HG02840 (cell line): ENCODE results near the gene EXD3.
A peak's percentile ranks its signal among the peaks of the same experiment; 100 is the strongest.
"Not testable (repeated sequence)": the region's sequence is repeated elsewhere in the genome, so short reads cannot be mapped to it uniquely, and the experiment has no call there.

Experiments used
- ATAC-seq: cut with Tn5 transposase; IDR thresholded peaks from one replicate; pipeline ENCODE4 v1.9.1; 2021; ENCODE audit warnings: mild to moderate bottlenecking, moderate library complexity, moderate number of reproducible peaks; ENCODE audit not compliant: unreplicated experiment, low FRiP score

The EXD3 gene, protein sequence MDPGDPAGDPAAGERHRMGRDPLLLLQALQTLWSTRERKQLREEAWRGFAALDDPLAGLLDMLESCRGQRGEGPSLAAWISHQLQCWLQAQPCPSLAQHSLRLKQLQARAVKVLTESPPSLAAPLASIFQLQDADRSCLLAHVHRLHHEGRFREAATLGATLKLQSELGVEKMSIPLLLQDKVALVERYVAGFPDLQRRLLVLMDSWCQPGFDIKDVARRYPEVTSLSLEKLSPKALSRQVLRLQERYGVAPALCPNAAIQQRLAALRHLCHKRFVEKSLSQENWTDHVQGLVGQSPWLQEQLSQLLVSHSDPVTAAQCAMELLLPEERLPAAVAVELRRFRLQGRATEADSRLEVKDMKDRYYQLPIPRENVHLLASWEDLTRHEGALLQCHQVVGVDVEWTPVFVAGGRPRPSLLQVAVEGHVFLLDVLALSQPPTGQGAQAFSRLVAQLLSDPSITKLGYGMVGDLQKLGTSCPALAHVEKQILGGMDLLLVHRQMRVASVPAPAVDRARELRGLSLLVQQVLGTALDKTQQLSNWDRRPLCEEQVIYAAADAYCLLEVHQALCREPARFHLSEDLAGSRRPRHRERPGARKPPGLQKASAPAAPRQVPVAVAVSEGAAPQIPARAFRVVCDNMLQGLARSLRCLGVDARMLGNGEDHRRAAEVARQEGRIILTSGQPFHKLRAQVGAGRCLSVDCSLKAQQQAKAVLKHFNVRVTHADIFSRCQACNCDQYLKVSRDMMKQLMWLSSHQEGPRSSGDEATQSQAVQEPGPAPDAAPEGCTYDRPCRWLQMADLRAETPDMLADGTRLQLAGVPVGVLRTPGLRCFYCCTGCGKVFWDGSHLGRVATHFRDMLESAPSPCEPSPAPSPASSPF

DNA sequence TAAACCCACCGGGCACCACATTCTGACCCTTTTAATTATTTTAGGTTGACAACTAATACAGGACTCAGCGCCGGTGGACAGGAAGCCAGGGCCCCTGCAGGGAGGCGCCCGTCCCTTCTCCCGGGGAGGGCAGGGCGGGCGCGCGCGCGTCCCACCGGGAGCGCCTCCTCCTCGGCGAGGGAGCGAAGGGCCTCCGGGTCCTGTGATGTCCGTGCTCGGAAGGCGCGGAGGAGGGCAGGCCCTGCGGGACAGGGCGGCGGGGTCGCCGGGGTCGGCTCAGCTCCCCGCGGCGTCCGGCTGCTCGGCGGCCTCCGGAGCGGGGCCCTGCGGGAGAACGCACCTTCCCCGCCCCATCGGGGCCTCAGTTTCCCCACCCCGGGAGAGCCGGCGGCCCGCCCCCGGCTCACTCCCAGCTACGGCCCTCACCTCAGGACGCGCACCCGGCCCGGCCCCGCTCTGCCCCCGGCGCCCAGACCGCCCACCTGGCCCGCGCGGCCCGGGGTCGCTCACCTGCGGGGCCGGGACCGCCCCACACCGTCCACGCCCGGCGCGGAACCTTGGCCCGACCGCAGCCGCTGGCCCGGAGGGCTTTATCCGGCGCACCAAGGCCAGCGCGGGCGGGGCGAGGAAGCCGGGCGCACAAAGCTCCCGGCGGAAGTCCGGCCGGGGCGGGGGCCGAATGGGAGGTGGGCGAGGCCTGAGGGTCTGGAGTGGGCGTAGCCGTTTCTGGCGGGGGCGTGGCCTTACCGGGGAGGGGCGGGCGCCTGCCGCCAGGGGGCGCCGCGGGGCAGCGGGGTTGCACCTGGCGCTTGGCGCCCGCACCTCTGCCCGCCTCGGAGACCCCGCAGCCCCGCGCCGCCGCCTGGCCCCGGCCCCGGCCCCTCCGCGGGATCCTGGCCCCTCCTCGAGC lies at the start of gene EXD3, which contains the start of gene NOXA1:
EXD3 (minus strand) TSS at position 559 of the 910 bp plus-strand sequence. CDS start 27,805 bp downstream, outside the sequence.
NOXA1 (plus strand) TSS at position 790 of the 910 bp plus-strand sequence. CDS start 137 bp downstream, outside the sequence.
- peak; percentile 77 for ATAC-seq

DNA sequence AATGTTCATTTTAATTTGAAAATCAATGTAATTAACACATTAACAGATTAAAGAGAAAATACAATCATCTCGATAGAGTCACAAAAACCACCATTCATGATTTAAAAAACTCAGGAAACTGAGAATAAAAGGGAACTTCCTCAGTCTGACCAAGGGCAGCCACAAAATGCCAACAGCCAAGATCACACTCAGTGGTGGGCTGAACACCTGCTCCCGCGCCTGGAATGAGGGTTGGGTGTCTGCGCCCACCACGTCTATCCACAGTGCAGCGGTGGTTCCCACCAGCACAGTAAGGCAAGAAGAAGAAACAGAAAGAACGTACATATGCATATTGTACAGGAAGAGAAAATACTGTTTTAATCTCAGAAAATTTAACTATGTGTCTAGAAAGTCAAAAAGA lies 47.8 kb upstream of the EXD3 start:
- ATAC-seq = no peak

DNA sequence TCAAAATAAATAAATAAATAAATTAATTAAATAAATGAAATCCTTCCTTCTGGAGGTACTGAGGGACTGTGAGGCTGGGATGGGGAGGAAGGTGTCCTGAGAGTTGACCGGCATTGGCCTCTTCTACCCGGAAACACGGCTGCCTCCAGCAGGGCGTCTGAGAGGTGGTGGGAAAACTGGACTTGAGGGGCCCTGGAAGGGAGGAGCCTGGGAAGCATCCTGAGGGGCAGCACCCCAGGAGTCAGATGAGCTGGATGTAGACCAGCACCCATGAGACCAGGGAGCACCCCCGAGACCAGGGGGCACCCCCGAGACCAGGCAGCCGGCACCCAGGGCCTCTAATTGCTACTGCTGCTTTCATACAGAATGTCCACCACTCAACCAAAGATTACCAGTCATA lies 44.9 kb upstream of the EXD3 start:
- ATAC-seq = no peak

- ATAC-seq = no peak
These were observed 44.2 kb upstream of the EXD3 start for GRCh38 chr9:137467161-137467581.

- ATAC-seq = not testable (repeated sequence)
These were observed 43.6 kb upstream of the EXD3 start for GRCh38 chr9:137466389-137467085.

- no peak for ATAC-seq
These were observed 42.9 kb upstream of the EXD3 start for GRCh38 chr9:137465720-137466388.

GRCh38 chr9:137465000-137465719 lies 42.2 kb upstream of the EXD3 start:
- ATAC-seq = no peak

DNA sequence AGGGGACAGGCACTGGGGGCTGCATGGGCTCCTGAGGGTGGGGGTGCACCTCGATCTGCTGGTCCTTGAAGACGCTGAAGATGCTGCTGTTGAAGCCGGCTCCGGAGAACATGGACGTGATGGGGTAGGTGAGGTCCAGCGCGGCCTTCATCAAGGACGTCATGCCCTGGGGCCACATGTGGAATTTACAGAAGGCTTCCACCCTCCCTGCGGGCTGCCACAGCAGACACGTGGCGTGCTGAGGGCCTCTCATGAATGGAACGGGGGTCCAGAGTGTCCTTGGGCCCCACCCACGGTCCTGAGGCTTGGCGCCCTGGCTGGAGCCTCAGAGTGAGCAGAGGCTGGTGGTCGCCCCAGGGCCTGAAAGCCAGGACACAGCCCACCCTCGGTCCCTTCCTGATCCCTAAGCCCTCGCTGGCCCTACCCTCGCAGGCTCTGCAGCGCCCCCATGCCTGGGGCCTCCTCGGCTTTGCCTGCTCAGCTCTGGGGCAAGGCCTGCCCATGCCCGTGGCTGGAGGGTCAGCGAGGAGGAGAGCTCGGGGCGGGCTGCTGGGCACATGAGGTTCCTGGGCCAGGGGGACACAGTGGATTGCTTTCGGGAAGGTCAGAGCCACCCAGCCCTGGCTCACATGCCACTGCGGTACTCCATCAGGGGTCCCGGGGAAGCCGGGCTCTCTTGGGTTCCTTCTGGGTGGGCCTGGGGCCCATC lies 41.5 kb upstream of the EXD3 start:
- no peak for ATAC-seq

DNA sequence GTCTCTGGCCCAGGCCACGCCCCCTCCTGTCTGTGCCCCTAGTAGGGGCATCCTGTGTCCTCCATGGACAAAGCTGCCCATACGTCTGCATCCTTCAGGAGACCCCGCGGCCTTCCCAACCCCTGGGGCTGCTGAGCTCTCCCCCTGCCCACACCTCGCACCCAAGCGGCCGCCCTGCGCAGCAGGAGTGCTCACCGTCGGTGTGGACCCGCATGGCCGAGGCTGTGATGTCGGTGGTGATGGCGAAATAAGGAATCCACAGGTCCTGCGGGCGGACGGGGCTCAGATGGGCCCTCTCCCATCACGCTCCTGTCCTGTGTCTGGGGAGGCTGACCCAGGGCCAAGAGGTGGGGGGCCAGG lies 40.9 kb upstream of the EXD3 start:
- no peak for ATAC-seq

DNA sequence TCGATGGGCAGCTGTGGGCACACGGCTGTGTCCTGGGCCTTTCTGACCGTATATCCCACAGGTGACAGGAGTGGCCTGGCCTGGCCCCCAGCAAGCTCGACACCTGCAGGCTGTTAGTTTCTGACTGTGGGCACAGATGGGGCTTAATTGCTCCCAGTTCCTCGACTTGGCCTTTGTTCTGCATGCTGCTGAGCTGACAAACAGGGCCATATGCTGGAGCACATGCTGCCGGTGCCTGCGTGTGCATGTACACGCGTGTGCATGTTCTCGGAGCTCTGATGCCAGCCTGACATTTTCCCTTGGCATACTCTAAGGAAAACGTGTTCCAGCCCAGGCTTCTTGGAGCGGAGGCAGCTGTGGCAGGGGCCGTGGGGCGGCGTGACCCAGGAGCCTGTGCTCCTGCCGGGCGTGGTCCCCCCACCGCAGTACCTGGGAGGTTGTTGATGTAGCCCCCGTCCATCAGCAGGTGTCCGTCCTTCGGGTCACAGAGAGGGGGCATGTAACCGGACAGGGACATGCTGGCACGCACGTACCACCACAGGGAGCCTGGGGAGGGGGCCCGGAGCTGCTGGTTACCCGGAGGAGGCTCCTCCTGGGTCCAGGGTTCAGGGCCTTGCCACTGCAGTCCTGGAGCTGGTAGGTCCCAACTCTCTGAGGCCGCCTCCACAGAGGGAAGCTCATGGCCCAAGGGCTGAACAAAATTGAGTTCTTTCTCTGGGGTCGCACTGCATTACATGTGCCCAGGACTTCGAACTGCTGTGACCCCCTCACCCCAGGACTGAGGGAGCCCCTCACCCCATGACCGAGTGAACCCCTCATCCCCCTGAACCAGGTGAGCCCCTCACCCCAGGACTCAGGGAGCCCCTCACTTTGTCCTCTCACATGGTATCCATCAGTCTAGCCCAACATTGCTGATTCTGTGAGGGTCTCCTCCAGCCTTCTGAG lies 40.3 kb upstream of the EXD3 start:
- ATAC-seq = no peak

DNA sequence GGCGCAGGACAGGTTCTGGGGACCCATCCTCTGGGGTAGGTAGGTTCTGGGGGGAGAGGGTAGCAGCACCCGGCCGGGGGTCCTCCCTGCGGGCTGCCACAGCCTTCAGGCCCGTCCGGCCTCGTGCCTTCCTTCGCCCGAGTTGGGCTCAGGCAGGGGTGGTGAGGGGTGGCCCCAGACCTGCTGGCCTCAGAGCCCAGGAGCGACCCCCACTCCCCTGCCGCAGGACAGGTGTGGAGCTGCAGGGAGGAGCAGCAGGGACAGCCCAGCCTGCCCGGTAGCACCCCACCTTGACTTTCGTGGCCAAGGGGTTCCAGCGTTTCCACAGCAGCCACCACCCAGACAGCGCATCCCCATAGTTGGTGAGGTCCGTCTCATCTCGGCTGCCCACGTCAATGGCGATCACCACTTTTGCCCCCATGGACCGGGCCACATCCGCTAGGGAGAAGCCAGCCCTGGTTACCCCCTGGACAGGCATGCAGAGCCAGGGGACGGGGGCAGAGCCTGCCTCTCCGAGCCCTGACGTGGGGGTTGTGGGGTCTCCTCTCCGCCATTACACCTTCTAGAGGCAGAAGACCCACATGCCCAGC lies 39.5 kb upstream of the EXD3 start:
- no peak for ATAC-seq

DNA sequence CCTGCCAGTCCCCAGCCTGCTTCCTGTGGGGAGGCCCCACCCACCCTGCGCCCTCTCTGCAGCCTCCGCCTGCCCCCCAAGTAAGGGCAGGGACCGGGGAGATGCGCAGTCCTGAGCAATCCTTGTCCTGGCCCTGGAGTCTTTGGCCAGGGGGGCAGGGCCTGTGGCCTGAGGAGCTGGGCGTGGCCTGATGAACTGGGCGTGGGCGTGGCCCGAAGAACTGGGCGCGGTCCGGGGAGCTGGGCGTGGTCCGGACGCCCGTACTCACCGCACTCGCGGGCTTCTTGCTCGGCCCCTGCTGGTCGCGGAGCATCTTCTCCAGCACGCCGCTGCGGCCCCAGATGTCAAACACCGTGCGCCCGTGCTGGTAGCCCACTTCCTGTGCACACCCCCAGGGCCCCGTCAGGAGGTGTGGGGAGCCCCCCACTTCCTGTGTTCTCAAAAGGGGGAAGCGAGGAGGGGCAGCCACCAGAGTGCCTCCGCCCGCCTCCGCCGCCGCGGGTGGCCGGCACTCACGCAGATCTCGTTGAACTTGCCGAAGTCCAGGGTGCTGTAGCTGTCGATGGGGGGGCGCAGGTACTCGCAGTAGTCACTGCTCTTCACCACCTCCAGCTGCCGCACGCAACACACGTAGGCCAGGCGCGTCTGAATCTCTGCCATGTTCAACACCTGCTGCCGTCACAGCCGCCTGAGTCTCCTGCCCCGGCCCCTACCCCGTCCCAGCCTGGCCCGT lies 38.9 kb upstream of the EXD3 start:
- ATAC-seq = peak; percentile 39

- ATAC-seq = no peak
These were observed 38.3 kb upstream of the EXD3 start for GRCh38 chr9:137461316-137461662.

DNA sequence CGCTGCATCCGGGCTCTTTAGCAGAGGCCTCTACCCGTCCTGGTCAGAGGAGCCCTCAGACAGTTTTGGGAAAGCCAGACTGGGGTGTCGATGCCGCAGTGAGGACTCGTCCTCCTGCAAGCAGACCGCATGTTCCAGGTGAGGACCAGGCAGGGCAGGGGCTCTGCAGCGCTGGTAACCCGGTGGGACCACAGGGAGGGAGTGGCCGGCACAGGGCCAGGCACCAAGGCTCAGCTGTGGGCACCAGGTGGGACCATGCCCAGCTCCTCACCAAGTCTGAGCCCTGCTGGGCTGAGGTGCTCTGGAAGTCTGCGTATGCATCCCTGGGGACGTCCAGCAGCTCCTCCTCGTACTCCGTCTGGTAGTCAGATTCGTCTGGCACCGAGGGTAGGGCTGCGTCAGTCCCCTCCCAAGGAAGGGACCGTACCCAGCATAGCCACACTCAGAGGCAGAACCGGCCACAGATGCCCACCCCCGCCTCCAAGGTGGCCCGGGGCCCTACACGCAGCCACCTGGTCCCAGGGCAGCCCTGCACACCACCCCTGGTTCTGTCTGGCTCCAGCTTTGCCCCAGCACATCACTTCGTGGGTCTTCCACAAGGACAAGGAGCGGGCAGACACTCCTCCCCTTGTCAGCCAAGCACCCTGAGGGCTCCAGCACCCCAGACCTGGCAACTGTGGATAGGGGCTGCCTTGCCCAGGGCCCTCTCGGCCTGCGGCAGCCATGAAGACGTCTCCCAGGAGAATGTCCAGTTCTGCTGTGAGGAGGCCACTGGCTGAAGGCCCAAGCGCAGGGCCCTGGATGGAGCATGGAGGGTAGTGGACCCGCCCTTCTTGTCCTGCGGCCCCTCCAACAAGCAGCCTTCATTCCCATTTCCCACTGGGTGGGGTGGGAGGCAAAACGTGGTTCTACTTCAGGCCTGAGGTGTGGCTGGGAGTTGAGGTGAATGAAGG lies 37.7 kb upstream of the EXD3 start:
- no peak for ATAC-seq
